DND-41 (cell line): Measurements from ENCODE around the gene NDUFA8.

Experiments used
- ATAC-seq: fragments of 200-7000 bp; cut with Tn5 transposase; 3 replicates; pipeline ENCODE4 v1.9.1; 2021; ENCODE audit warnings: low read depth; ENCODE audit not compliant: insufficient read depth
- DNase-seq: peaks from one replicate; pipeline ENCODE4 v3.0.0-alpha.2; 2020
- H2AFZ ChIP-seq: 2 replicates; pipeline ENCODE4 v1.6.0; 2012; ENCODE audit warnings: low read depth, low read length
- H3K27ac ChIP-seq: 2 replicates; pipeline ENCODE4 v1.5.1; 2012; ENCODE audit warnings: low read length, inconsistent platforms
- H3K27me3 ChIP-seq: fragments of 200-600 bp; sonication (generic); 2 replicates; pipeline ENCODE4 v1.6.0; 2012; ENCODE audit warnings: low read length, mild to moderate bottlenecking, inconsistent platforms; ENCODE audit not compliant: insufficient read depth, poor library complexity
- H3K36me3 ChIP-seq: 2 replicates; pipeline ENCODE4 v1.5.1; 2012; ENCODE audit warnings: low read length, inconsistent platforms; ENCODE audit not compliant: insufficient read depth
- H3K4me1 ChIP-seq: 2 replicates; pipeline ENCODE4 v1.5.1; 2012; ENCODE audit warnings: mild to moderate bottlenecking, low read length; ENCODE audit not compliant: insufficient read depth
- H3K4me2 ChIP-seq: 2 replicates; pipeline ENCODE4 v1.6.0; 2012; ENCODE audit warnings: mild to moderate bottlenecking, moderate library complexity, low read length, inconsistent platforms; ENCODE audit not compliant: insufficient read depth
- H3K4me3 ChIP-seq, 2 experiments: fragments of 200-600 bp in 1 of 2; shearing (Covaris generic) in 1 of 2; 2 replicates each; pipeline ENCODE4 v1.5.1; 2012 to 2016; ENCODE audit warnings: inconsistent platforms in 2 of 2, low read length in 2 of 2, mild to moderate bottlenecking in 2 of 2, low read depth in 1 of 2, moderate library complexity in 1 of 2
- H3K79me2 ChIP-seq: 2 replicates; pipeline ENCODE4 v1.6.0; 2012; ENCODE audit warnings: low read length, inconsistent platforms; ENCODE audit not compliant: insufficient read depth
- H3K9ac ChIP-seq: 2 replicates; pipeline ENCODE4 v1.6.0; 2012; ENCODE audit warnings: low read depth, mild to moderate bottlenecking, inconsistent platforms, low read length, moderate library complexity
- H3K9me3 ChIP-seq: 2 replicates; pipeline ENCODE4 v1.5.1; 2012; ENCODE audit warnings: low read length, moderate library complexity, mild to moderate bottlenecking, inconsistent platforms; ENCODE audit not compliant: insufficient read depth, severe bottlenecking
- H4K20me1 ChIP-seq: 2 replicates; pipeline ENCODE4 v1.6.0; 2012; ENCODE audit warnings: low read length; ENCODE audit not compliant: insufficient read depth
- EZH2 ChIP-seq: IDR thresholded peaks from 3 replicates; pipeline ENCODE4 v1.6.1; 2012; ENCODE audit warnings: borderline replicate concordance, low read depth, mild to moderate bottlenecking, moderate library complexity, low read length, inconsistent platforms; ENCODE audit not compliant: severe bottlenecking
- TF ChIP-seq, protein P1 (sequence below): IDR thresholded peaks from 2 replicates; pipeline ENCODE4 v1.5.1; 2012; ENCODE audit warnings: borderline replicate concordance, low read length, moderate library complexity, mild to moderate bottlenecking; ENCODE audit not compliant: poor library complexity, severe bottlenecking; ENCODE audit errors: extremely low read depth

The NDUFA8 gene

DNA sequence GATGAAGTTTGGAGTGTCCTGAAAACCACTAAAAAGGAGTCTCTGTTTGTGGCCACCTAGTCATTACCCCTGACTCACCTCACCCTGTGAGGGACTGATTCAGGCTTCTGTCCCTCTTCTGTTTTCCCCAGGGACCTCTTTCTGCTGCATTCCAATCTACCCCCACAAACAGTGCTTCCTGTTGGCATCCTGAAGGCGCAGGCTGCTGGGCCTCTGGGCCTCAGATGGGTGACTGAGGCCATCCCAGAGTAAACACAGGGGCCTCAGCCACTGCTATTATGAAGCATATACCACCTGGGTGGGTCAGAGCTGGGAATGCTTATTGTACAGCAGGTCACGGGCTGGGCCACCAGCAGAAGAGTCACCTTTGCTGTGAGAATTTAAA, 20.1 kb upstream of the NDUFA8 start:
- Histone ChIP-seq H3K9me3 (no peaks in the 10 kb centered on the region), H3K4me1 (no peaks in the 10 kb centered on the region), H3K4me3 (no peak overlapping the region), H4K20me1 (no peaks in the 10 kb centered on the region), H3K36me3 (no peaks in the 10 kb centered on the region), H3K4me2 (no peak overlapping the region), H3K27ac (no peak overlapping the region), H3K27me3 (peaks cover 7% of the 10 kb centered on the region), H3K79me2 (no peaks in the 10 kb centered on the region), H2AFZ (no peak overlapping the region), H3K9ac (no peak overlapping the region)
- no peak for ATAC-seq
- no peak for DNase-seq
- TF ChIP-seq, protein P1, sequence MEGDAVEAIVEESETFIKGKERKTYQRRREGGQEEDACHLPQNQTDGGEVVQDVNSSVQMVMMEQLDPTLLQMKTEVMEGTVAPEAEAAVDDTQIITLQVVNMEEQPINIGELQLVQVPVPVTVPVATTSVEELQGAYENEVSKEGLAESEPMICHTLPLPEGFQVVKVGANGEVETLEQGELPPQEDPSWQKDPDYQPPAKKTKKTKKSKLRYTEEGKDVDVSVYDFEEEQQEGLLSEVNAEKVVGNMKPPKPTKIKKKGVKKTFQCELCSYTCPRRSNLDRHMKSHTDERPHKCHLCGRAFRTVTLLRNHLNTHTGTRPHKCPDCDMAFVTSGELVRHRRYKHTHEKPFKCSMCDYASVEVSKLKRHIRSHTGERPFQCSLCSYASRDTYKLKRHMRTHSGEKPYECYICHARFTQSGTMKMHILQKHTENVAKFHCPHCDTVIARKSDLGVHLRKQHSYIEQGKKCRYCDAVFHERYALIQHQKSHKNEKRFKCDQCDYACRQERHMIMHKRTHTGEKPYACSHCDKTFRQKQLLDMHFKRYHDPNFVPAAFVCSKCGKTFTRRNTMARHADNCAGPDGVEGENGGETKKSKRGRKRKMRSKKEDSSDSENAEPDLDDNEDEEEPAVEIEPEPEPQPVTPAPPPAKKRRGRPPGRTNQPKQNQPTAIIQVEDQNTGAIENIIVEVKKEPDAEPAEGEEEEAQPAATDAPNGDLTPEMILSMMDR: no peak
- TF ChIP-seq EZH2: no peak

DNA sequence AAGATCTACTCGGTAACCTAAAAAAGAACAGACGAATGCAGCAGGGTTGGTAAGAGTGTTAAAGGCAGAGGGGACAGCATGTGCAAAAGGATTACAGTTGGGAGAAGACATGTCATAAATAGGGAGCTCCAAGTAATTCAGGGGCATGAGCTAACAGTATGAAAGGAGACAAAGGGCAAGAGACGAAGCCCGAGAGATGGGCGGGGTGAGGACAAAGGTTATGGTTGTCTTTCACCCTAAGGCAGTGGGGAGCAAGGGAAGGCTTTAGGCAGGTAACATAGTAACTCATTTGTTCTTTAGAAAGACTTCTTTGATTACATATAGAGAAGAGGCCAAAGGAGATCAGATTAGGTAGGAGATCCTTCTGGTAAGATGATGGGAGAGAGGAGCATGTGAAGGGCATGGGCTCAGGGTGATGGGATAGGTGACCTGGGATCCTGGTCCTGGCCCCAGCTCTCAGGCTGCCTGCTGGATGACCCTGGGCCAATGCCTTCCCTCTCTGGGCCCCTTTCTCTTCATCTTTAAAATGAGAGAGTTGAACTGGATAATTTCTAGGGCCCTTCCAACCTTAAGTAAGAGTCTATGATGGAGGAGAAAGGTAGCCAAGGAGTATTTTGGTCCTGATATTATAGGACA, 19.6 kb upstream of the NDUFA8 start:
- no peaks in the 10 kb centered on the region for H4K20me1 ChIP-seq
- TF ChIP-seq, protein P1: no peak
- TF ChIP-seq EZH2: no peak
- H3K9me3 ChIP-seq: no peaks in the 10 kb centered on the region
- H2AFZ ChIP-seq: no peak overlapping the region
- H3K79me2 ChIP-seq: no peaks in the 10 kb centered on the region
- H3K36me3 ChIP-seq: no peaks in the 10 kb centered on the region
- DNase-seq (no peak), ATAC-seq (no peak)
- H3K27me3 ChIP-seq: peaks cover 7% of the 10 kb centered on the region
- no peak overlapping the region for H3K4me3 ChIP-seq
- H3K27ac ChIP-seq: no peak overlapping the region
- no peaks in the 10 kb centered on the region for H3K4me1 ChIP-seq
- no peak overlapping the region for H3K4me2 ChIP-seq
- no peak overlapping the region for H3K9ac ChIP-seq

DNA sequence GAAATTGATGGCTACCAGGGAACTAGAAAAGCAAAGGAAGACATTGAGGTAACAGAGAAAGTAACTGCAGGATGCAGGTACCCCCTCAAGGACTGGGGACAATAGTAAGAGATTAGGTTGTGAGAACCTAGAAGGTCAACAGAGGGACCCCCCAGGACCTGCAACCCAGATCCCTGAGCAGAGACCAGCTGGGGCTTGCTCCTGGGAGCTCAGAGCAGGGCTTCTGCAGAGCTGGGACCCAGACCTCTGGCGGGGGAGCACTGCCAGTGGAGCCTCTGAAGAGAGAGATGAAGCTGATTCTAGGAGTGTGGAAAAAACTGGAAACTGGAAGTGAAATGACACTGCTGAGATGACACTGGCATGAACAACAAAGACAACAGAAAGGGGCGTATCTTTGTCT, 17.3 kb upstream of the NDUFA8 start:
- H3K27me3 ChIP-seq: peaks cover 20% of the 10 kb centered on the region
- no peak overlapping the region for H2AFZ ChIP-seq
- H3K79me2 ChIP-seq: no peaks in the 10 kb centered on the region
- no peaks in the 10 kb centered on the region for H3K9me3 ChIP-seq
- H3K4me3 ChIP-seq: no peak overlapping the region
- ATAC-seq (no peak), DNase-seq (no peak)
- H4K20me1 ChIP-seq: no peaks in the 10 kb centered on the region
- no peak overlapping the region for H3K9ac ChIP-seq
- H3K4me1 ChIP-seq: no peaks in the 10 kb centered on the region
- H3K4me2 ChIP-seq: no peak overlapping the region
- TF ChIP-seq, protein P1: no peak
- no peak for TF ChIP-seq EZH2
- no peaks in the 10 kb centered on the region for H3K36me3 ChIP-seq
- H3K27ac ChIP-seq: no peak overlapping the region

DNA sequence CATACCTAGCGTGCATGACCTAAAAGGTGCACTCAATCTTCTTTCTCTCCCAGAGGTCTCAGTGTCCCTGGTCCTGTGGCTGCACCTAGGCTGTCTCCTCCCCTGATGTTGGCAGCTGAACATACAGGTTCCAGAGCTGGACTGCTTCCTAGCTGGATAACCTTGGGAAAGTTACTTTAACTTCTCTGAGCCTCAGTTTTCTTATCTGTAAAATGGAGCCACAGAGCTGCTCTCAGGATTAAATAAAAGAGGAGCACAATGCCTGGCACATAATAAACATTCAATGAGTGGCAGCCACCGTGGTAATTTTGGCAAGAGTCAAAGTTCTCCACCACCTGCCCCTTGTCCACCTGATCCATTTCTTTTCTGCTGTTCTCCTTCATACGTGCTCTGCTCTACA, 14.1 kb upstream of the NDUFA8 start:
- no peak overlapping the region for H3K4me3 ChIP-seq
- ATAC-seq: no peak
- no peak overlapping the region for H3K4me2 ChIP-seq
- no peak overlapping the region for H3K27ac ChIP-seq
- H2AFZ ChIP-seq: no peak overlapping the region
- no peaks in the 10 kb centered on the region for H4K20me1 ChIP-seq
- no peaks in the 10 kb centered on the region for H3K79me2 ChIP-seq
- peaks cover 20% of the 10 kb centered on the region for H3K27me3 ChIP-seq
- H3K36me3 ChIP-seq: no peaks in the 10 kb centered on the region
- no peak for TF ChIP-seq EZH2
- TF ChIP-seq, protein P1: no peak
- no peak overlapping the region for H3K9ac ChIP-seq
- H3K9me3 ChIP-seq: no peaks in the 10 kb centered on the region
- H3K4me1 ChIP-seq: no peaks in the 10 kb centered on the region
- no peak for DNase-seq
